Measurements from ENCODE around the gene MRPL30. TPM values are rescaled to one million over a fixed set of nuclear protein-coding genes. Genes with fewer than 3 reads are reported as not detected.
"Not testable (repeated sequence)": the region's sequence is repeated elsewhere in the genome, so short reads cannot be mapped to it uniquely, and the experiment has no call there.

The MRPL30 gene
- total RNA-seq (2022) (49.9 and 51.2 TPM in 2 replicates), Bru-seq, nascent RNA (percentile 85 among the genes with signal in this experiment), BruChase-seq, experiment 1, labeled RNA remaining after a 2-hour chase (percentile 97 among the genes with signal in this experiment), BruChase-seq, experiment 2, labeled RNA remaining after a 6-hour chase (percentile 99 among the genes with signal in this experiment)
- long read RNA-seq, transcript MRPL30-201 (6 exons, 2,605 nt) = major isoform, 52 of 85 reads
- long read RNA-seq, partial matches to known transcripts = 20 of 85 reads
- long read RNA-seq, other reads (novel, unspliced or antisense) = 13 of 85 reads

GRCh38 chr2:99180755-99181623, at the start of gene MRPL30, which contains the start of gene MITD1:
Gene MRPL30 (plus strand): TSS chr2:99181184. CDS start chr2:99186204, 5,020 bp downstream.
Gene MITD1 (minus strand): TSS chr2:99181058. CDS start chr2:99180981, 77 bp downstream.
- H3K36me3 ChIP-seq (ENCODE audit: control insufficient read depth, insufficient read depth, low read length) = no peaks in the 10 kb centered on the region
- Mint-ChIP-seq H3K4me3 (ENCODE audit: unreplicated experiment) (peak within 1 kb of the TSS; percentile 92), H3K4me1 (ENCODE audit: low read depth, unreplicated experiment) (peaks cover 9% of the 10 kb centered on the region), H3K27ac (ENCODE audit: unreplicated experiment) (peak within 1 kb of the TSS; percentile 84), H3K27me3 (ENCODE audit: insufficient read depth, unreplicated experiment) (no peaks in the 10 kb centered on the region), H3K36me3 (ENCODE audit: insufficient read depth, unreplicated experiment) (peaks cover 21% of the 10 kb centered on the region), H3K9me3 (ENCODE audit: unreplicated experiment) (no peaks in the 10 kb centered on the region)
- CTCF ChIA-PET = interaction anchor here (0.7 to 0.9 kb wide), 3 partner anchors 20 to 95 kb away, joined by 3 to 4 read pairs (median 3); no protein-coding TSS in a partner anchor
- H3K27me3 ChIP-seq (replicated peaks; ENCODE audit: control insufficient read depth, insufficient read depth, low read length) = no peaks in the 10 kb centered on the region
- POLR2A ChIA-PET = interaction anchor here (0.6 to 2.2 kb wide), 5 partner anchors 26 to 156 kb away, joined by 3 to 28 read pairs (median 4); partner anchors contain the start of genes C2orf15, EIF5B, LIPT1 and TSGA10
- H3K4me1 ChIP-seq = peaks cover 28% of the 10 kb centered on the region
- peak within 1 kb of the TSS; percentile 87 for H3K4me3 ChIP-seq (ENCODE audit: low read depth, low read length)
- TF ChIP-seq CTCF (IDR thresholded peaks at IDR 0.05; ENCODE audit: insufficient read depth in 1 of 2, low read depth in 1 of 2, low read length in 1 of 2, severe bottlenecking in 1 of 2, unreplicated experiment in 1 of 2) = no peak
- intact Hi-C loops (cut with micrococcal nuclease; ENCODE audit: unreplicated experiment) = loop anchor here (1.0 kb wide), 2 partner anchors 40 to 155 kb away; partner anchors contain the start of genes C2orf15 and TXNDC9
- H3K9me3 ChIP-seq = no peaks in the 10 kb centered on the region
- TSS peak; percentile 78 for BruUV-seq (replicated peaks)
- peak; percentile 94 for DNase-seq

- peaks cover 41% of the 10 kb centered on the region for H3K9me3 Mint-ChIP-seq (ENCODE audit: unreplicated experiment)
- H3K27me3 ChIP-seq (replicated peaks; ENCODE audit: control insufficient read depth, insufficient read depth, low read length); H3K27ac Mint-ChIP-seq (ENCODE audit: unreplicated experiment); BruUV-seq (replicated peaks); H3K4me3 Mint-ChIP-seq (ENCODE audit: unreplicated experiment); intact Hi-C loops (cut with micrococcal nuclease; ENCODE audit: unreplicated experiment); H3K36me3 ChIP-seq (ENCODE audit: control insufficient read depth, insufficient read depth, low read length); DNase-seq; H3K36me3 Mint-ChIP-seq (ENCODE audit: insufficient read depth, unreplicated experiment); H3K4me1 ChIP-seq; POLR2A ChIA-PET; H3K27me3 Mint-ChIP-seq (ENCODE audit: insufficient read depth, unreplicated experiment); H3K4me3 ChIP-seq (ENCODE audit: low read depth, low read length); CTCF ChIA-PET; H3K9me3 ChIP-seq: not testable (repeated sequence)
- peaks cover 20% of the 10 kb centered on the region for H3K4me1 Mint-ChIP-seq (ENCODE audit: low read depth, unreplicated experiment)
These were observed 45.9 kb upstream of the MRPL30 start for GRCh38 chr2:99135044-99135556.

- Histone ChIP-seq H3K4me3 (ENCODE audit: low read depth, low read length) (no peak overlapping the region), H3K9me3 (no peaks in the 10 kb centered on the region), H3K4me1 (peaks cover 12% of the 10 kb centered on the region), H3K27me3 (replicated peaks; ENCODE audit: control insufficient read depth, insufficient read depth, low read length) (no peaks in the 10 kb centered on the region), H3K36me3 (ENCODE audit: control insufficient read depth, insufficient read depth, low read length) (no peaks in the 10 kb centered on the region)
- BruUV-seq (replicated peaks) = no TSS peak
- H3K4me3 Mint-ChIP-seq (ENCODE audit: unreplicated experiment) = peak overlapping the region; percentile 51
- H3K27ac Mint-ChIP-seq (ENCODE audit: unreplicated experiment) = no peak overlapping the region
- CTCF ChIA-PET = no interaction called here
- intact Hi-C loops (cut with micrococcal nuclease; ENCODE audit: unreplicated experiment) = no loop called here
- H3K9me3 Mint-ChIP-seq (ENCODE audit: unreplicated experiment) = peaks cover 7% of the 10 kb centered on the region
- no peak for TF ChIP-seq CTCF (IDR thresholded peaks at IDR 0.05; ENCODE audit: insufficient read depth in 1 of 2, low read depth in 1 of 2, low read length in 1 of 2, severe bottlenecking in 1 of 2, unreplicated experiment in 1 of 2)
- peaks cover 20% of the 10 kb centered on the region for H3K4me1 Mint-ChIP-seq (ENCODE audit: low read depth, unreplicated experiment)
- H3K27me3 Mint-ChIP-seq (ENCODE audit: insufficient read depth, unreplicated experiment) = no peaks in the 10 kb centered on the region
- H3K36me3 Mint-ChIP-seq (ENCODE audit: insufficient read depth, unreplicated experiment) = peaks cover 20% of the 10 kb centered on the region
- POLR2A ChIA-PET = no interaction called here
- no peak for DNase-seq
These were observed 42.0 kb upstream of the MRPL30 start for GRCh38 chr2:99139003-99139402.
